HepG2 (cell line): ENCODE measurements around the gene CEBPB. TPM values are rescaled to one million over a fixed set of nuclear protein-coding genes. Genes with fewer than 3 reads are reported as not detected.

Source experiments
- CEBPB ChIP-seq: IDR thresholded peaks from 2 replicates; pipeline ENCODE4 v1.6.1; 2011; ENCODE audit warnings: low read depth, low read length, improper control_type of control experiment, borderline replicate concordance
- CENPT ChIP-seq: sonication (generic); formaldehyde crosslinking; IDR thresholded peaks from 2 replicates; pipeline ENCODE4 v1.8.0; 2022; ENCODE audit warnings: low read depth, mild to moderate bottlenecking, moderate library complexity, missing genetic modification reagents
- DMAP1 ChIP-seq: IDR thresholded peaks from 2 replicates; pipeline ENCODE4 v1.6.1; 2016
- DRAP1 ChIP-seq: IDR thresholded peaks from 2 replicates; pipeline ENCODE4 v1.6.1; 2016; ENCODE audit warnings: missing genetic modification reagents, missing compliant biosample characterization
- HINFP ChIP-seq: sonication (generic); formaldehyde crosslinking; IDR thresholded peaks from 2 replicates; pipeline ENCODE4 v1.4.0; 2020; ENCODE audit warnings: low read depth, mild to moderate bottlenecking, missing genetic modification reagents
- IKZF1 ChIP-seq: fragments of 450-650 bp; IDR thresholded peaks from 2 replicates; pipeline ENCODE4 v1.7.1; 2016
- KLF12 ChIP-seq: sonication (generic); formaldehyde crosslinking; IDR thresholded peaks from 2 replicates; pipeline ENCODE4 v1.4.0; 2020; ENCODE audit warnings: missing genetic modification reagents, borderline replicate concordance
- KLF9 ChIP-seq: IDR thresholded peaks from 2 replicates; pipeline ENCODE4 v1.6.1; 2016; ENCODE audit warnings: low read depth
- MEIS2 ChIP-seq: sonication (generic); formaldehyde crosslinking; IDR thresholded peaks from 2 replicates; pipeline ENCODE4 v1.9.0; 2021; ENCODE audit warnings: mild to moderate bottlenecking, missing genetic modification reagents
- MIXL1 ChIP-seq: IDR thresholded peaks from 2 replicates; pipeline ENCODE4 v1.6.1; 2016
- POLR2A ChIP-seq, 2 experiments: IDR thresholded peaks; 2 replicates each; pipeline ENCODE4 v1.6.1; 2011; ENCODE audit warnings: low read depth in 2 of 2, low read length in 2 of 2, mild to moderate bottlenecking in 1 of 2, moderate library complexity in 1 of 2; ENCODE audit not compliant: insufficient read depth in 1 of 2
- ZNF274 ChIP-seq: sonication (generic); formaldehyde crosslinking; IDR thresholded peaks from 2 replicates; pipeline ENCODE4 v1.5.1; 2020; ENCODE audit warnings: mild to moderate bottlenecking, missing genetic modification reagents
- ZNF430 ChIP-seq: sonication (generic); formaldehyde crosslinking; IDR thresholded peaks from 2 replicates; pipeline ENCODE4 v1.9.0; 2021; ENCODE audit warnings: mild to moderate bottlenecking, missing genetic modification reagents
- ZNF770 ChIP-seq: sonication (generic); formaldehyde crosslinking; IDR thresholded peaks from 2 replicates; pipeline ENCODE4 v1.5.0; 2020; ENCODE audit warnings: mild to moderate bottlenecking, missing genetic modification reagents
- ZZZ3 ChIP-seq: sonication (generic); formaldehyde crosslinking; IDR thresholded peaks from 2 replicates; pipeline ENCODE4 v1.4.0; 2020; ENCODE audit warnings: missing genetic modification reagents, mild to moderate bottlenecking, borderline replicate concordance
- polyA plus RNA-seq, 8 experiments: library from polyadenylated mRNA; depleted of rRNA in 3 of 8; stranded (reverse) in 7 of 8; unstranded in 1 of 8; fragments of >200 nt; fragmentation: Illumina TruSeq in 4 of 8; extraction: Trizol in 4 of 8; gene quantifications; 2 replicates each; pipeline versions ENCODE4 v1.2.1 to v1.2.3, GENCODE V29; 2011 to 2016; ENCODE audit warnings: low read depth in 4 of 8, missing spikeins in 1 of 8, mixed read lengths in 1 of 8; ENCODE audit not compliant: insufficient read depth in 1 of 8
- total RNA-seq, 5 experiments: library from RNA; depleted of rRNA; stranded (reverse); fragments of >200 nt; fragmentation: Illumina TruSeq; extraction: Trizol; gene quantifications; 2 replicates each; pipeline ENCODE4 v1.2.3, GENCODE V29; 2016; ENCODE audit warnings: low read depth in 1 of 5
- TF ChIP-seq, protein P1 (sequence below): sonication (generic); formaldehyde crosslinking; IDR thresholded peaks from 2 replicates; pipeline ENCODE4 v1.8.1; 2023; ENCODE audit warnings: mild to moderate bottlenecking, inconsistent platforms, moderate library complexity, missing genetic modification reagents, borderline replicate concordance
- TF ChIP-seq, protein P2 (sequence below): sonication (generic); formaldehyde crosslinking; IDR thresholded peaks from 2 replicates; pipeline ENCODE4 v1.5.0; 2020; ENCODE audit warnings: missing genetic modification reagents
- TF ChIP-seq, protein P3 (sequence below): sonication (generic); formaldehyde crosslinking; IDR thresholded peaks from 2 replicates; pipeline ENCODE4 v1.8.1; 2022; ENCODE audit warnings: mild to moderate bottlenecking, missing genetic modification reagents
- TF ChIP-seq, protein P4 (sequence below): IDR thresholded peaks from 2 replicates; pipeline ENCODE4 v1.6.1; 2012; ENCODE audit warnings: inconsistent platforms
- TF ChIP-seq, protein P5 (sequence below): sonication (generic); formaldehyde crosslinking; conservative IDR thresholded peaks from 2 replicates; pipeline ENCODE4 v1.4.0; 2020; ENCODE audit warnings: mild to moderate bottlenecking, missing genetic modification reagents, moderate library complexity

CEBPB gene
- total and polyA plus RNA-seq, 2 of the 13 experiments (the other 11 are each of a cell fraction or from before 2014, with no cell fraction given), result 18.5 to 28.2 TPM

DNA sequence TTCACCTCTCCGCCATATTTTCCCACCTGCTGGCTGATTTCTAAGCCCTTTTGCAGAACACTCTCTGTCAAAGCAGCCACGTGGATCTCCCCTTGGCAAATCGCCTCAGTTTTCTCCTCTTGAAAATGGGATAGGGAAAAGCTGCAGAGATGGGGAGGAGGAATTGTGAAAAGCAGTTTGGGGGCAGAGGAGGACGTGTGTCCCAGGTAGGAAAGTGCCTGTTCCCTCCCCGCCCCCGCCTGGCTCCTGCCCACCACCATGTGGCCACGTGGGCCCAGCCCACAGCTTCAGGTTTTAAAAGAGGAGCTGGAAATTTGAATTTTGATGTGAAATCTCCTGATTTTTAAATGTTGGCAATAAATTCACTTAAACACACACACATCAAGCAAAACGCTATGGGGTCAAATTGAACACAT, 3.6 kb upstream of the CEBPB start (continued):
- TF ChIP-seq ZZZ3 (CRISPR knock-in tag) (peak; percentile 47; the same call in 1 of the 2 replicates), HINFP (CRISPR knock-in tag) (peak; percentile 57; the same call in 1 of the 2 replicates), CEBPB (no peak), MIXL1 (no peak), KLF9 (CRISPR knock-in tag) (no peak), POLR2A (IDR thresholded peaks at IDR 0.05; ENCODE audit: insufficient read depth in 1 of 2, low read depth in 2 of 2, low read length in 2 of 2) (peak in 1 of 2 experiments; percentile 29; a peak in 1 of 4 replicates), ZNF274 (no peak; the same call in 1 of the 2 replicates), DRAP1 (CRISPR knock-in tag) (no peak), KLF12 (CRISPR knock-in tag) (no peak), CENPT (CRISPR knock-in tag) (no peak), MEIS2 (no peak), IKZF1 (no peak), ZNF430 (CRISPR knock-in tag) (peak; percentile 70; the same call in 1 of the 2 replicates), ZNF770 (CRISPR knock-in tag) (no peak), DMAP1 (peak; percentile 62; the same call in 1 of the 2 replicates)
- TF ChIP-seq, protein P1, sequence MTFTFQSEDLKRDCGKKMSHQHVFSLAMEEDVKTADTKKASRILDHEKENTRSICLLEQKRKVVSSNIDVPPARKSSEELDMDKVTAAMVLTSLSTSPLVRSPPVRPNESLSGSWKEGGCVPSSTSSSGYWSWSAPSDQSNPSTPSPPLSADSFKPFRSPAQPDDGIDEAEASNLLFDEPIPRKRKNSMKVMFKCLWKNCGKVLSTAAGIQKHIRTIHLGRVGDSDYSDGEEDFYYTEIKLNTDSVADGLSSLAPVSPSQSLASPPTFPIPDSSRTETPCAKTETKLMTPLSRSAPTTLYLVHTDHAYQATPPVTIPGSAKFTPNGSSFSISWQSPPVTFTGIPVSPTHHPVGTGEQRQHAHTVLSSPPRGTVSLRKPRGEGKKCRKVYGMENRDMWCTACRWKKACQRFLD (CRISPR knock-in tag), result no peak
- TF ChIP-seq, protein P2, sequence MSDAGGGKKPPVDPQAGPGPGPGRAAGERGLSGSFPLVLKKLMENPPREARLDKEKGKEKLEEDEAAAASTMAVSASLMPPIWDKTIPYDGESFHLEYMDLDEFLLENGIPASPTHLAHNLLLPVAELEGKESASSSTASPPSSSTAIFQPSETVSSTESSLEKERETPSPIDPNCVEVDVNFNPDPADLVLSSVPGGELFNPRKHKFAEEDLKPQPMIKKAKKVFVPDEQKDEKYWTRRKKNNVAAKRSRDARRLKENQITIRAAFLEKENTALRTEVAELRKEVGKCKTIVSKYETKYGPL (CRISPR knock-in tag), result no peak
- TF ChIP-seq, protein P3, sequence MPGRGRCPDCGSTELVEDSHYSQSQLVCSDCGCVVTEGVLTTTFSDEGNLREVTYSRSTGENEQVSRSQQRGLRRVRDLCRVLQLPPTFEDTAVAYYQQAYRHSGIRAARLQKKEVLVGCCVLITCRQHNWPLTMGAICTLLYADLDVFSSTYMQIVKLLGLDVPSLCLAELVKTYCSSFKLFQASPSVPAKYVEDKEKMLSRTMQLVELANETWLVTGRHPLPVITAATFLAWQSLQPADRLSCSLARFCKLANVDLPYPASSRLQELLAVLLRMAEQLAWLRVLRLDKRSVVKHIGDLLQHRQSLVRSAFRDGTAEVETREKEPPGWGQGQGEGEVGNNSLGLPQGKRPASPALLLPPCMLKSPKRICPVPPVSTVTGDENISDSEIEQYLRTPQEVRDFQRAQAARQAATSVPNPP (CRISPR knock-in tag), result 0 out of 2 replicates have a peak, but pooled peaks have one; percentile 50
- TF ChIP-seq, protein P4, sequence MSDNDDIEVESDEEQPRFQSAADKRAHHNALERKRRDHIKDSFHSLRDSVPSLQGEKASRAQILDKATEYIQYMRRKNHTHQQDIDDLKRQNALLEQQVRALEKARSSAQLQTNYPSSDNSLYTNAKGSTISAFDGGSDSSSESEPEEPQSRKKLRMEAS, result peak; percentile 92
- TF ChIP-seq, protein P5, sequence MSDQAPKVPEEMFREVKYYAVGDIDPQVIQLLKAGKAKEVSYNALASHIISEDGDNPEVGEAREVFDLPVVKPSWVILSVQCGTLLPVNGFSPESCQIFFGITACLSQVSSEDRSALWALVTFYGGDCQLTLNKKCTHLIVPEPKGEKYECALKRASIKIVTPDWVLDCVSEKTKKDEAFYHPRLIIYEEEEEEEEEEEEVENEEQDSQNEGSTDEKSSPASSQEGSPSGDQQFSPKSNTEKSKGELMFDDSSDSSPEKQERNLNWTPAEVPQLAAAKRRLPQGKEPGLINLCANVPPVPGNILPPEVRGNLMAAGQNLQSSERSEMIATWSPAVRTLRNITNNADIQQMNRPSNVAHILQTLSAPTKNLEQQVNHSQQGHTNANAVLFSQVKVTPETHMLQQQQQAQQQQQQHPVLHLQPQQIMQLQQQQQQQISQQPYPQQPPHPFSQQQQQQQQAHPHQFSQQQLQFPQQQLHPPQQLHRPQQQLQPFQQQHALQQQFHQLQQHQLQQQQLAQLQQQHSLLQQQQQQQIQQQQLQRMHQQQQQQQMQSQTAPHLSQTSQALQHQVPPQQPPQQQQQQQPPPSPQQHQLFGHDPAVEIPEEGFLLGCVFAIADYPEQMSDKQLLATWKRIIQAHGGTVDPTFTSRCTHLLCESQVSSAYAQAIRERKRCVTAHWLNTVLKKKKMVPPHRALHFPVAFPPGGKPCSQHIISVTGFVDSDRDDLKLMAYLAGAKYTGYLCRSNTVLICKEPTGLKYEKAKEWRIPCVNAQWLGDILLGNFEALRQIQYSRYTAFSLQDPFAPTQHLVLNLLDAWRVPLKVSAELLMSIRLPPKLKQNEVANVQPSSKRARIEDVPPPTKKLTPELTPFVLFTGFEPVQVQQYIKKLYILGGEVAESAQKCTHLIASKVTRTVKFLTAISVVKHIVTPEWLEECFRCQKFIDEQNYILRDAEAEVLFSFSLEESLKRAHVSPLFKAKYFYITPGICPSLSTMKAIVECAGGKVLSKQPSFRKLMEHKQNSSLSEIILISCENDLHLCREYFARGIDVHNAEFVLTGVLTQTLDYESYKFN (CRISPR knock-in tag), result no peak
